Activated CD4-positive, alpha-beta T cell treated with anti-CD3 and anti-CD28 coated beads, Interleukin-2, amount 50 U/mL, for 48 hours (primary cell): Measurements from ENCODE around the gene ZHX3.
"Not testable (repeated sequence)": the region's sequence is repeated elsewhere in the genome, so short reads cannot be mapped to it uniquely, and the experiment has no call there.

ENCODE experiments used
- DNase-seq, 2 experiments: peaks; one replicate each; pipeline ENCODE4 v3.0.0-alpha.2; 2020

Gene ZHX3

GRCh38 chr20:41330343-41330720 lies 12.8 kb upstream of the ZHX3 start:
- DNase-seq = no peak

DNA sequence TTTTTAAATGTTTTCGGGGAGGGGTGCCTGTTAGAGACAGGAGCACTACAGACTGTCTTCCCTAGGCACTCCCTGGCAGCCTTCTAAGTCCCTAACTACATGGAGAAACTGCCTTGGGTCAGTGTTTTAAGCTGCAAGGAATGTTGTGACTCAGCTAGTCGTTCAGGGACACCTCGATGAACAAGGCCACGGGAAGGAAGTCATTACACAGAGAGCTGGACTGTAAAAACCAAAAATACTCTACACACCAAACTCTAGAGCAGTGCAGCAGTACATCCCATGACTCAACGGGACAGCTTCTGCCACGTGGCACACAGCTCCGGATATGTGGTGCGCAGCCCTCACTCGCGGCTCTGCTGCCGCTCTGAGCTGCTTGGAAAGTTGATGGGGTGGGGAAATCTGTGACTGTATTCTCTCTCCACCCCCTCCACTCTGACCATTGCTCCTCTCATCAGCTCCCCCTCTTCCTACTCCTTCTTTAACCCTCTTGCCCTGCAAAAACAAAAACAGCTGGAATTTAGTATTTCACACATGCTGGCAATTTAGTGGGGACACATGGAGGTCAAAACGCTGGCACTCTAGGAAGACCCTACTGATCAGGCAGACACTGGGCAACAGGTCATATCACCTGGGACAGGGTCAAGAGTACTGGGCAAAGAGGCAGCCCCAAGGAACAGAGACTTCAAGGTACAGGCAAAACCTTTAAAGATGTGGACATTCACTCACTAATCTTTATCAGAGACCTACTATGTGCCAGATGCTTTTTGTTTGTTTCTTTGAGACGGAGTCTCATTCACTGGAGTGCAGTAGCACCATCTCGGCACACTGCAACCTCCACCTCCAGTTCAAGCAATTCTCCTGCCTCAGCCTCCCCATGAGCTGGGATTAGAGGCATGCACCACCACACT lies 12.2 kb upstream of the ZHX3 start:
- DNase-seq = peak; percentile 59 to 67

DNA sequence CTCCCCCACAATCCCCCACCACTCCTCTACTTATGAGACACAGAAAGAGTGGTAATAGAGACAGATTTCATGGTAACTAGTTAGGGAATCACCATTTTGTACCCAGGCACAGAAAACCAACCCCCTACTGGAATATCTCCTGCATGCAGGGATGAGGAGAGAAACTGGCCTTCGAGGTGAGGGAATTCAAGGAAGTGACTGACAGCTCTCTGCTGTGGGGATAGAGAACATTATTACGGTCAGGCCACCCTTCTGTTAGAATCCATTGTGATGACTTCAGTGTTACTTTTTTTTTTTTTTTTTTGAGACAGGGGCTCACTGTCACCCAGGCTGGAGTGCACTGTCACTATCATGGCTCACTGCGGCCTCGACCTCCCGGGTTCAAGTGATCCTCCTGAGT lies 9.6 kb upstream of the ZHX3 start:
- DNase-seq = no peak

GRCh38 chr20:41320976-41321375 lies 3.4 kb upstream of the ZHX3 start:
- no peak for DNase-seq

DNA sequence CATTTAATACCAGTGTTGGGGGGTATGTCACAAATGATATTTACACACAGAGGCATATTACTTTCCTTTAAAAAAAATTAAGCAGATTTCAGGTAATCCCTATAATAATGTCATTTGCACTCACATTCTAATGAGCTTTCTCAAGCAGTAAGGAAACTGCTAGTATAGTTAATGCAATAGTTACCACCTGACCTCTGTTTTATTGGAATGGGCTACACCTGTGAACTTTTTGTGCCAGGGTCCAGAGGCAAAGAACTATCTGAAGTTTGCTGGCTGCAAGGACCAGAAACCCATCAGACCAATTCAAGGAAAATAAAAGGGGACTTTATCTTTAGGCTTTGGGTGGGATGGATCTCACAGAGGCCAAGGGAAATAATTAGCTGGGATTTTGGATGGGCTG lies 2.9 kb upstream of the ZHX3 start:
- DNase-seq = no peak

GRCh38 chr20:41318271-41318649 lies 729 bp upstream of the ZHX3 start:
- no peak for DNase-seq

- DNase-seq = peak; percentile 84
These were observed 657 bp downstream of the ZHX3 start for GRCh38 chr20:41316602-41317545.

DNA sequence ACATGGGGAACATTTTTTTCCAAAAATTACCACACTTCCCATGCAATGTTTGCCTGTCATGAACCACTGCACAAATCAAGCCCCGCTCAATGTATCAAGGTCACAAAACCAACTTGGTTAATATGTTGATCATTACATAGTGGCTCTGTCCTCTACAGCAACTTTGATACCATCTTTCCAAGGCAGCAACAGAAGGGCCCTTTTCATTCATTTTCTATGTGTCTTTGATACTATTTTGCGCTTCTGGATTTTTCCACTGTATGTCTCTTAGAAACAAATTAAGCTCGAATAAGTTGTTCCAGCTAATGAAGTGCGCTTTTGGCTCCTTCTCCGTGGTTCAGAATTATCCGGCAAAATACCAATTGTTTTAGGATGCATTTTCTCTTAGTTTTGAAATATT lies 1.5 kb downstream of the ZHX3 start:
- DNase-seq = no peak

DNA sequence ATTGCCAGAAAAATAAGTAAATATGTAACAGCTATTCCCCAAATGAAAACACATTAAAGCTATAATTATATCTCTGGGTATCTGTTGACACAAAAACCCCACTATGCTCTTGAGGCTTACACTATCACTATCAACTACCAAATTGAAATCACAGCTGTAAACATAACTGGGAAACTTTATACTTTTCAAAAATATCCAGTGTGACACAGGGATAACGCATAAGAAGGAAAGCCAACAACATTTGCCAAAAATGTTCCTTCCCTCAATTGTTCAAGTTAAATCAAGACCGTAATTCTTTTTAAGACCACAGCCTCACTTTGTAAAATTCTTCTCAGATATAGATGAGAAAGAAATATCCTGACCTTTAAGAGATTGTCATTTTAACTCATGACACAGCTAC lies 3.1 kb downstream of the ZHX3 start:
- no peak for DNase-seq

DNA sequence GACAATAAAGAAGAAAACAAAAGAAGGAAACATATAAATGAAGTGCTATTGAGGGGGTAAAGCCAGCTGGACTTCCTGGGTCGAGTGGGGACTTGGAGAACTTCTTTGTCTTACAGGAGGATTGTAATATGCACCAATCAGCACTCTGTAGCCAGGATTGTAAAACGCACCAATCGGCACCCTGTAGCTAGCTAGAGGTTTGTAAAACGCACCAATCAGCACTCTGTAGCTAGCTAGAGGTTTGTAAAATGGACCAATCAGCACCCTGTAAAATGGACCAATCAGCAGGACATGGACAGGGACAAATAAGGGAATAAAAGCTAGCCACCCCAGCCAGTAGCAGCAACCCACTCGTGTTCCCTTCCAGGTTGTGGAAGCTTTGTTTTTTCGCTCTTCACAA lies 5.5 kb downstream of the ZHX3 start:
- not testable (repeated sequence) for DNase-seq

DNA sequence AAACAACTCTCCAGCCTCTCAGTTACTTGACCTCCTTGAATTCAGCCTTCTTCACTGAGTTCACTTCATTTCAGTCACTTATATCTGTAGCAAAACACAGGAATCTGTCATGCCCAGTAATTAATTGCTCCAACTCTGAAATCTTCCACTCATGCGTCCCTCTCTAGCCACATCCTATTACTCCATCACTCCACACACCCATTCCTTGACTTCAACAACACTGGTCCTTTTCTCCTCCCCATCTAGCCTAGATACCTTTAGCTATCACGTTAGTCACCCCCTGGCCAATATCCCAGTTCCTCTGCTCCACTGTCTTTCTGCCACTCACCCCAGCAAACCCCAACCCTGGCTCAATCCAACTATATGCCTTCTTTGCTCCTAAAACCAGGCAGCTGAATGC lies 7.7 kb downstream of the ZHX3 start:
- DNase-seq = no peak

- no peak for DNase-seq
These were observed 8.7 kb downstream of the ZHX3 start for GRCh38 chr20:41308726-41309413.

DNA sequence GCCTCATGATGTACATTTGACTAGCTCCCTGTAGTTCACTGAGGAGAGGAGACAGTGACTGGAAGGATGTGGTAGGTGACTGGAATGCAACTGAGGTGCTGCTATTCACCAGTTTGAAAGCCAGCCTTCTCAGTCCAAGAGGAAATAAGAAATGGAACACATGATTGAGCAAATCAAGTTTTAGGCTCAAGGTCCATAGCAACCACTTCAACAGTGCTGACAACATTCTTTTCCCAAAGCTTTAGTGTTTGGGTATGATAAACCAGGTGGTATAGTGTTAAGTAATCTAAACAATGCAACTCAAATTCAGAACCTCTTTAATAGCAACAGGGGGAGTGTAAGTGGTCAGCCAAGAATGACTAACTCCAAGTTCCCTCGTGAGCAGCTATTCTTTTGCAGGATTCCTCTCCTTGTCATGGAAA lies 9.2 kb downstream of the ZHX3 start:
- no peak for DNase-seq

- DNase-seq = no peak
These were observed 10.5 kb downstream of the ZHX3 start for GRCh38 chr20:41307021-41307420.

- DNase-seq = no peak
These were observed 11.3 kb downstream of the ZHX3 start for GRCh38 chr20:41306061-41306727.

DNA sequence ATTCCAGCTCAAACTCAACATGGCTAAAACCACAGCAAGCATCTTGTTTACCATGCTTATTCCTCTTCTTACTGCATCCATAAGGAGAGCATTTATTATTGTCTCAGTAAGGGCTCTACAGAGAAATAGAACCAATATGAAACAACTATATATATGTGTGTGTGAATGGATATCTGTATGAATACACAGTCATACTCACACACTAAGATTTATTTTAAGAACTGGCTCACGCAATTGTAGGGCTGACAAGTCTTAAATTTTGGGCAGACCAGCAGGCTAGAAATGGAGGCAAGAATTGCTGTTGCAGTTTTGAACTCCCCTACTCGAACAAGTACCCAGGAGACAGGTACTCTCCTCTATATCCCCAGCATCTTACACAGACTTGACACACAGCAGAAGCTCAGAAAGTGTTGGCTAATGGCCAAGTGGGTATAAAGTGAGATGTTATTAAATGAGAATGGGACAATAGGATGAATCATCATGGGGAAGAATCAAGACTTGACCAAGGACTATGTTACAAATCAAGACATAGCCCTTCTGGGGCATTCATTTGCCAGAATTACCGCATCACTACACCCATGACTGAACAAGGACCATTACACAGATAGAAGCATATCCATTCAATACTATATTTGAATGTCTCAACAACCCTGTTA lies 13.0 kb downstream of the ZHX3 start:
- DNase-seq = no peak

GRCh38 chr20:41304002-41304401 lies 13.5 kb downstream of the ZHX3 start:
- no peak for DNase-seq

DNA sequence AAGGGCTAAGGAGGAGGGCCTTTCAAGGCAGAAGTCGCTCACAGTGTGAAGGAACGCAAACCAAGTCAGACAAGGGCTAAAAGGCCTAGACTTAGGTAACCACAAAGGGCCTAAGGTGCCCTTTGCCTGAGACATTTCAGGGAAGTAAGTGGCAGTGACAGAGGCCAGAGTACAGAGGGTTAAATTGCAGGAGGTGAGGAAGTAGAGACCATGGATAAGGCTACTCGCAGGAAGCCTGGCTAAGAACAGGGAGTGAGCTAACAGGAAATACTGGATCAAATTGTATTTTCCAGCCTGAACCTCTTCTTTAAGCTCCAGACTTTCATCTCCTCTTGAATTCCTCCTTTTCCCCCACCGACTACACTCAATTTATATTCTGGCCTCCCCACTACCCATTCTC lies 16.6 kb downstream of the ZHX3 start:
- no peak for DNase-seq

DNA sequence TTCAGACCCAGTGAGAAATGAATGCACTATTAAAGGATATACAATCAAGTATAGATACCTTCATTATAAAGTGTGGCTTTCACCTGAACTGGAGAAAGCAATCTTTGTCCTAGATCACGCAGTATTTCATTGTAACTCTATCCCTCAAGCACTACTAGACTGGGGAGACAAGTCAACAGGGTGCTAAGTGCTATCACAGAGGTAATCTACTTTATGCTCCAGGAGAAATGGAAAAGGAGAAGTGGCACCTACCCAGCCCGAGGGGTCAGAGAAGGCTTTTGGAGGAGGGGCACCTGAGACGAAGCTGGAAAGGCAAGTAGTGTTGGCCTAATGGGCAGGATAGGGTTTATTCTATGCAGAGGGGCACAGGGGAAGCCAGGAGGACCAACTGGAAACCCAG lies 17.1 kb downstream of the ZHX3 start:
- no peak for DNase-seq

DNA sequence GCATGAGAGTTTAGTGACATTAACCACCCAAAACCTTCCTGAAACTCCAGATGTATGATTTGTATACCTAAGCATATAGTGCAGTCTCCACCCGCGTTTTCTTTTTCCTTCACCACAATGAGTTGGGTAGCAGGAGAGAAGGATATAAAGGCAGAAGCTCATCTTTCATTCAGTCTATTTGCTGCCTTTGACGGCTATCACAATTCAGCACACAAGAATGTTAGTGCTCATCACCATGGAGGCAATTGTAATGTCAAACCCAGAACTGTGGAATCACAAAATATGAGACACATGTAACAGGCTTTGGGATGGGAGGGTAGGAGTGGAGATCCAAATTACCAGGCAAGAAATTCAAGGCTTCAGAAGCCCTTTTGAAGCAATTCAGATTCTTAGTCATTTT lies 17.6 kb downstream of the ZHX3 start:
- DNase-seq = no peak

- DNase-seq = no peak
These were observed 24.1 kb downstream of the ZHX3 start for GRCh38 chr20:41293269-41294037.
